A549 (cell line): ENCODE data around the gene QSOX1. TPM values are rescaled to one million over a fixed set of nuclear protein-coding genes. Genes with fewer than 3 reads are reported as not detected.

ENCODE experiments used
- ATAC-seq, 2 experiments: fragments of 200-7000 bp in 1 of 2; fragments of >200 bp in 1 of 2; cut with Nextera tagmentation in 1 of 2; cut with Tn5 transposase in 1 of 2; 3 replicates each; pipeline versions ENCODE4 v1.8.0 to v1.9.1; 2018 to 2020; ENCODE audit warnings: mild to moderate bottlenecking in 1 of 2, moderate library complexity in 1 of 2
- CTCF ChIA-PET: fragments of 300-600 bp; sonication (Branson Sonifier 250); formaldehyde crosslinking; extraction: SDS; loops from one replicate; lab custom pipeline; 2021; ENCODE audit warnings: antibody characterized with exemption, inconsistent platforms; lab: Yijun Ruan, JAX
- POLR2A ChIA-PET: fragments of 350-600 bp; formaldehyde crosslinking; extraction: SDS; loops from one replicate; lab custom pipeline; 2021; ENCODE audit warnings: antibody characterized with exemption, inconsistent platforms; lab: Yijun Ruan, JAX
- DNase-seq, 2 experiments: peaks; one replicate each; pipeline versions ENCODE4 v3.0.0 to v3.0.0-alpha.2; 2011 to 2016; ENCODE audit warnings: low read depth in 1 of 2, low spot score in 1 of 2
- FAIRE-seq: peaks from 2 replicates; lab custom pipeline; 2011; peaks lifted over from hg19 to GRCh38; lab: Jason Lieb, UNC
- H3K27ac ChIP-seq, 2 experiments: fragments of >200 bp; sonication (Bioruptor Twin); formaldehyde crosslinking; 3 replicates each; pipeline ENCODE4 v1.5.1; 2016 to 2017
- H3K4me1 ChIP-seq: fragments of >200 bp; sonication (Bioruptor Twin); formaldehyde crosslinking; 3 replicates; pipeline ENCODE4 v1.6.1; 2016
- H3K4me2 ChIP-seq: fragments of >200 bp; sonication (Bioruptor Twin); formaldehyde crosslinking; 3 replicates; pipeline ENCODE4 v1.6.1; 2016
- H3K4me3 ChIP-seq: fragments of >200 bp; sonication (Bioruptor Twin); formaldehyde crosslinking; 3 replicates; pipeline ENCODE4 v1.5.1; 2016
- H3K9me3 ChIP-seq: fragments of >200 bp; sonication (Bioruptor Twin); formaldehyde crosslinking; 3 replicates; pipeline ENCODE4 v1.6.1; 2016
- BCL3 ChIP-seq: fragments of >200 bp; sonication (Bioruptor Twin); formaldehyde crosslinking; IDR thresholded peaks from 3 replicates; pipeline ENCODE4 v1.6.1; 2016
- BHLHE40 ChIP-seq: IDR thresholded peaks from 2 replicates; pipeline ENCODE4 v1.6.1; 2012; ENCODE audit warnings: low read depth, low read length, inconsistent platforms
- CEBPB ChIP-seq, 2 experiments: fragments of >200 bp in 1 of 2; sonication (Bioruptor Twin) in 1 of 2; formaldehyde crosslinking in 1 of 2; IDR thresholded peaks; 2 replicates each; pipeline ENCODE4 v1.6.1; 2012 to 2016
- CHD4 ChIP-seq: fragments of 200-600 bp; sonication (generic); IDR thresholded peaks from 2 replicates; pipeline ENCODE4 v1.6.1; 2016; ENCODE audit warnings: antibody characterized with exemption, mild to moderate bottlenecking, borderline replicate concordance
- EHMT2 ChIP-seq: fragments of 200-600 bp; sonication (generic); IDR thresholded peaks from 2 replicates; pipeline ENCODE4 v1.6.1; 2016; ENCODE audit warnings: antibody characterized with exemption, low read depth, mild to moderate bottlenecking, moderate library complexity
- ELK1 ChIP-seq: fragments of 150-350 bp; IDR thresholded peaks from 2 replicates; pipeline ENCODE4 v1.6.1; 2014; ENCODE audit warnings: low read depth, mild to moderate bottlenecking, low read length
- EP300 ChIP-seq, 2 experiments: fragments of >200 bp; sonication (Bioruptor Twin); formaldehyde crosslinking; IDR thresholded peaks; 2 replicates in 1 of 2; 3 replicates in 1 of 2; pipeline ENCODE4 v1.6.1; 2016 to 2017
- ESRRA ChIP-seq: fragments of 150-350 bp; IDR thresholded peaks from 2 replicates; pipeline ENCODE4 v1.6.1; 2014; ENCODE audit warnings: mild to moderate bottlenecking, low read length, borderline replicate concordance
- FOSB ChIP-seq: fragments of 250-450 bp; sonication (Bioruptor Pico); IDR thresholded peaks from 2 replicates; pipeline ENCODE4 v1.5.0; 2020; ENCODE audit warnings: mild to moderate bottlenecking, moderate library complexity
- HDAC2 ChIP-seq: fragments of 200-600 bp; sonication (generic); IDR thresholded peaks from 2 replicates; pipeline ENCODE4 v1.6.1; 2016
- HEYL ChIP-seq: fragments of 250-450 bp; sonication (Bioruptor Pico); IDR thresholded peaks from 2 replicates; pipeline ENCODE4 v1.8.0; 2021; ENCODE audit warnings: mild to moderate bottlenecking, moderate library complexity
- HOXA7 ChIP-seq: fragments of 250-450 bp; sonication (Bioruptor Pico); IDR thresholded peaks from 2 replicates; pipeline ENCODE4 v1.5.0; 2020; ENCODE audit warnings: mild to moderate bottlenecking, moderate library complexity
- HOXB13 ChIP-seq: fragments of 250-450 bp; sonication (Bioruptor Pico); IDR thresholded peaks from 2 replicates; pipeline ENCODE4 v1.5.0; 2020; ENCODE audit warnings: low read depth, mild to moderate bottlenecking, moderate library complexity
- KDM5A ChIP-seq: fragments of 200-600 bp; sonication (generic); IDR thresholded peaks from 2 replicates; pipeline ENCODE4 v1.6.1; 2016; ENCODE audit warnings: antibody characterized with exemption, mild to moderate bottlenecking
- MAX ChIP-seq: IDR thresholded peaks from 2 replicates; pipeline ENCODE4 v1.6.1; 2012
- NPAS2 ChIP-seq: fragments of 250-450 bp; sonication (Bioruptor Pico); IDR thresholded peaks from 2 replicates; pipeline ENCODE4 v1.8.0; 2022; ENCODE audit warnings: mild to moderate bottlenecking, moderate library complexity, borderline replicate concordance
- PBX3 ChIP-seq: IDR thresholded peaks from 2 replicates; pipeline ENCODE4 v1.6.1; 2012
- PHF8 ChIP-seq: fragments of 200-600 bp; sonication (generic); IDR thresholded peaks from 2 replicates; pipeline ENCODE4 v1.6.1; 2016; ENCODE audit warnings: low read depth, mild to moderate bottlenecking, antibody characterized with exemption, moderate library complexity, borderline replicate concordance
- POLR2A ChIP-seq: IDR thresholded peaks from 2 replicates; pipeline ENCODE4 v1.6.1; 2012; ENCODE audit warnings: mild to moderate bottlenecking, low read length
- POLR2AphosphoS2 ChIP-seq: conservative IDR thresholded peaks from 2 replicates; pipeline ENCODE4 v1.6.1; 2012; ENCODE audit warnings: low read length, improper control_type of control experiment, inconsistent platforms
- RAD21 ChIP-seq, 2 experiments: fragments of >200 bp in 1 of 2; sonication (Bioruptor Twin) in 1 of 2; formaldehyde crosslinking in 1 of 2; IDR thresholded peaks in 1 of 2; conservative IDR thresholded peaks in 1 of 2; 2 replicates in 1 of 2; 3 replicates in 1 of 2; pipeline ENCODE4 v1.6.1; 2012 to 2018; ENCODE audit warnings: inconsistent platforms in 1 of 2
- RFX5 ChIP-seq: fragments of 450-650 bp; IDR thresholded peaks from 2 replicates; pipeline ENCODE4 v1.7.1; 2014; ENCODE audit warnings: antibody characterized with exemption, mild to moderate bottlenecking, moderate library complexity
- SREBF2 ChIP-seq: fragments of 450-650 bp; IDR thresholded peaks from 2 replicates; pipeline ENCODE4 v1.6.1; 2014; ENCODE audit warnings: mild to moderate bottlenecking, moderate library complexity
- USF2 ChIP-seq: fragments of 450-650 bp; IDR thresholded peaks from 2 replicates; pipeline ENCODE4 v1.6.1; 2014; ENCODE audit warnings: antibody characterized with exemption
- ZC3H11A ChIP-seq: fragments of 450-650 bp; IDR thresholded peaks from 2 replicates; pipeline ENCODE4 v1.6.1; 2014; ENCODE audit warnings: antibody characterized with exemption, mild to moderate bottlenecking
- ZSCAN20 ChIP-seq: fragments of 250-450 bp; sonication (Bioruptor Pico); IDR thresholded peaks from 2 replicates; pipeline ENCODE4 v1.8.0; 2022; ENCODE audit warnings: mild to moderate bottlenecking, moderate library complexity
- WGBS: methylation state at CpG from one replicate; pipeline ENCODE4 v1.1.6; 2017; ENCODE audit errors: missing lambda C conversion rate; 5-methylcytosine and 5-hydroxymethylcytosine counted together
- polyA plus RNA-seq, 4 experiments: library from polyadenylated mRNA; depleted of rRNA in 3 of 4; stranded (reverse); fragments of >200 nt; fragmentation: RNase III in 1 of 4; extraction: RNeasy Plus Mini Kit Qiagen cat#74134 plus additional on column Dnase treatment in 1 of 4; gene quantifications; 2 replicates in 3 of 4; 3 replicates in 1 of 4; pipeline ENCODE4 v1.2.3, GENCODE V29; 2011 to 2017

QSOX1 gene
- polyA plus RNA-seq, 2 of the 4 experiments (the other 2 are of a cell fraction), result 43.8 to 60.2 TPM

- TF ChIP-seq PBX3, result no peak
Measured at GRCh38 chr1:180153032-180153431, 1.6 kb upstream of the QSOX1 start (continued).

GRCh38 chr1:180154003-180154324, 705 bp upstream of the QSOX1 start:
- peaks cover 34% of the 10 kb centered on the region for H3K4me1 ChIP-seq
- WGBS, result 38% methylated on average over 7 of the region's 7 CpGs
- no peaks in the 10 kb centered on the region for H3K9me3 ChIP-seq
- ATAC-seq (peak; percentile 5 to 9; a peak in 5 of 6 replicates), FAIRE-seq (no peak), DNase-seq (peak in 1 of 2 experiments; percentile 28)
- H3K27ac ChIP-seq, result peak overlapping the region; percentile 96 to 97
- POLR2A ChIA-PET, result interaction anchor here (0.9 to 2.2 kb wide), 9 partner anchors 11 to 271 kb away, joined by 3 to 12 read pairs (median 4); partner anchors contain the start of genes CEP350, LHX4 and TOR1AIP1
- peak overlapping the region; percentile 80 for H3K4me2 ChIP-seq
- H3K4me3 ChIP-seq, result peak overlapping the region; percentile 90
- TF ChIP-seq POLR2AphosphoS2 (no peak), KDM5A (no peak), ZC3H11A (no peak), HEYL (CRISPR knock-in tag) (no peak), NPAS2 (CRISPR knock-in tag) (no peak), HOXA7 (CRISPR knock-in tag) (no peak), CHD4 (no peak), BHLHE40 (no peak), HOXB13 (CRISPR knock-in tag) (no peak)
- CTCF ChIA-PET, result interaction anchor here (0.5 to 7.3 kb wide), 4 partner anchors 14 to 339 kb away, joined by 3 to 70 read pairs (median 4); no protein-coding TSS in a partner anchor

GRCh38 chr1:180155182-180155682, 563 bp downstream of the QSOX1 start:
- ChIA-PET POLR2A (interaction anchor here (0.9 to 2.2 kb wide), 9 partner anchors 12 to 273 kb away, joined by 3 to 12 read pairs (median 4); partner anchors contain the start of genes CEP350, LHX4 and TOR1AIP1), CTCF (interaction anchor here (1.0 to 7.3 kb wide), 5 partner anchors 13 to 340 kb away, joined by 3 to 70 read pairs (median 4); no protein-coding TSS in a partner anchor)
- Histone ChIP-seq H3K4me3 (peak overlapping the region; percentile 90), H3K27ac (peak overlapping the region; percentile 96 to 97), H3K4me1 (peaks cover 34% of the 10 kb centered on the region), H3K9me3 (no peaks in the 10 kb centered on the region), H3K4me2 (peak overlapping the region; percentile 80)
- FAIRE-seq (no peak), ATAC-seq (peak in 1 of 2 experiments; percentile 55; a peak in 4 of 6 replicates), DNase-seq (peak in 1 of 2 experiments; percentile 28)
- 5% methylated on average over 29 of the region's 29 CpGs for WGBS
- no peak for TF ChIP-seq SREBF2
- no peak for TF ChIP-seq ESRRA
- no peak for TF ChIP-seq EHMT2
- TF ChIP-seq MAX, result 0 out of 2 replicates have a peak, but pooled peaks have one; percentile 3
- TF ChIP-seq USF2, result no peak
- 0 out of 2 replicates have a peak, but pooled peaks have one; percentile 8 for TF ChIP-seq PHF8
- TF ChIP-seq HDAC2, result no peak
- TF ChIP-seq CHD4, result no peak

GRCh38 chr1:180156201-180156600, 1.5 kb downstream of the QSOX1 start:
- Histone ChIP-seq H3K27ac (no peak overlapping the region), H3K4me2 (peak overlapping the region; percentile 80), H3K4me1 (peaks cover 30% of the 10 kb centered on the region), H3K4me3 (no peak overlapping the region), H3K9me3 (no peaks in the 10 kb centered on the region)
- DNase-seq, result no peak
- ChIA-PET POLR2A (no interaction called here), CTCF (interaction anchor here (1.8 to 7.3 kb wide), 3 partner anchors 12 to 33 kb away, joined by 4 to 70 read pairs (median 13); no protein-coding TSS in a partner anchor)
- ATAC-seq, result no peak
- 97% methylated on average over 4 of the region's 4 CpGs for WGBS
- no peak for FAIRE-seq
- TF ChIP-seq EP300 (IDR thresholded peaks at IDR 0.05) (no peak), BCL3 (no peak), HOXB13 (CRISPR knock-in tag) (no peak), POLR2A (no peak), ZSCAN20 (CRISPR knock-in tag) (no peak), CEBPB (IDR thresholded peaks at IDR 0.05) (no peak), HDAC2 (no peak), USF2 (no peak), FOSB (CRISPR knock-in tag) (no peak), RAD21 (conservative IDR thresholded peaks at IDR 0.05 in 1 of 2, IDR thresholded peaks at IDR 0.05 in 1 of 2) (no peak), EHMT2 (no peak), ELK1 (no peak), RFX5 (no peak), BHLHE40 (no peak)
